Measurements from ENCODE around the gene CFTR. TPM values are rescaled to one million over a fixed set of nuclear protein-coding genes. Genes with fewer than 3 reads are reported as not detected.
A peak's percentile ranks its signal among the peaks of the same experiment; 100 is the strongest.
"Not testable (repeated sequence)": the region's sequence is repeated elsewhere in the genome, so short reads cannot be mapped to it uniquely, and the experiment has no call there.

The CFTR gene
- total RNA-seq, 1 experiment from 2014 or later = 0.72 TPM

- ATAC-seq; DNase-seq (ENCODE audit: low spot score); H3K27ac Mint-ChIP-seq; CTCF ChIA-PET; H3K27me3 Mint-ChIP-seq (ENCODE audit: low read depth); H3K9me3 Mint-ChIP-seq; POLR2A ChIA-PET; H3K4me3 Mint-ChIP-seq; H3K36me3 Mint-ChIP-seq; H3K4me1 Mint-ChIP-seq: not testable (repeated sequence)
These were observed 37.4 kb downstream of the CFTR start for GRCh38 chr7:117517194-117517593.

- TF ChIP-seq FOXK1 (CRISPR knock-in tag; IDR thresholded peaks at IDR 0.05) = no peak
These were observed 50.6 kb downstream of the CFTR start for GRCh38 chr7:117530390-117530789.

GRCh38 chr7:117531595-117532244 lies 51.9 kb downstream of the CFTR start:
- Mint-ChIP-seq H3K27me3 (ENCODE audit: low read depth) (no peaks in the 10 kb centered on the region), H3K9me3 (no peaks in the 10 kb centered on the region)
- no peak for ATAC-seq

More at GRCh38 chr7:117530390-117530789, 50.6 kb downstream of the CFTR start:
- Mint-ChIP-seq H3K27ac (0 out of 2 replicates have a peak overlapping the region, but pooled peaks have one; percentile 8), H3K4me1 (no peaks in the 10 kb centered on the region), H3K9me3 (no peaks in the 10 kb centered on the region), H3K4me3 (no peak overlapping the region), H3K36me3 (no peaks in the 10 kb centered on the region), H3K27me3 (ENCODE audit: low read depth) (no peaks in the 10 kb centered on the region)
- no peak for DNase-seq (ENCODE audit: low spot score)
- ATAC-seq = no peak
- ChIA-PET CTCF (no interaction called here), POLR2A (no interaction called here)

GRCh38 chr7:117538053-117538452 lies 58.2 kb downstream of the CFTR start:
- ChIA-PET POLR2A (no interaction called here), CTCF (no interaction called here)
- Mint-ChIP-seq H3K27me3 (ENCODE audit: low read depth) (no peaks in the 10 kb centered on the region), H3K36me3 (no peaks in the 10 kb centered on the region), H3K4me3 (no peak overlapping the region), H3K27ac (no peak overlapping the region), H3K9me3 (no peaks in the 10 kb centered on the region), H3K4me1 (no peaks in the 10 kb centered on the region)
- ATAC-seq (no peak), DNase-seq (ENCODE audit: low spot score) (no peak)
- no peak for TF ChIP-seq JAZF1 (CRISPR knock-in tag; IDR thresholded peaks at IDR 0.05)
- no peak for TF ChIP-seq STAT6 (CRISPR knock-in tag; conservative IDR thresholded peaks at IDR 0.05; ENCODE audit: low read depth)
- no peak for TF ChIP-seq IRF2 (CRISPR knock-in tag; IDR thresholded peaks at IDR 0.05; ENCODE audit: borderline replicate concordance, low read depth)
- no peak for TF ChIP-seq ATF1 (CRISPR knock-in tag; IDR thresholded peaks at IDR 0.05)
- TF ChIP-seq ZBTB43 (CRISPR knock-in tag; IDR thresholded peaks at IDR 0.05) = no peak
- no peak for TF ChIP-seq ZNF396 (CRISPR knock-in tag; IDR thresholded peaks at IDR 0.05; ENCODE audit: borderline replicate concordance)
- TF ChIP-seq USF2 (CRISPR knock-in tag; IDR thresholded peaks at IDR 0.05) = no peak
- no peak for TF ChIP-seq PREB (CRISPR knock-in tag; IDR thresholded peaks at IDR 0.05; ENCODE audit: borderline replicate concordance)
- TF ChIP-seq GTF2I (CRISPR knock-in tag; conservative IDR thresholded peaks at IDR 0.05) = no peak
- TF ChIP-seq FOXP1 (CRISPR knock-in tag; IDR thresholded peaks at IDR 0.05; ENCODE audit: borderline replicate concordance) = no peak
- TF ChIP-seq ZNF121 (CRISPR knock-in tag; IDR thresholded peaks at IDR 0.05) = no peak
- no peak for TF ChIP-seq ATF3 (CRISPR knock-in tag; conservative IDR thresholded peaks at IDR 0.05)
- TF ChIP-seq ZNF423 (CRISPR knock-in tag; IDR thresholded peaks at IDR 0.05) = no peak
- TF ChIP-seq E2F1 (CRISPR knock-in tag; IDR thresholded peaks at IDR 0.05) = no peak
- no peak for TF ChIP-seq TCF7 (CRISPR knock-in tag; IDR thresholded peaks at IDR 0.05; ENCODE audit: low read depth)
- TF ChIP-seq CREB1 (CRISPR knock-in tag; IDR thresholded peaks at IDR 0.05) = no peak

More at GRCh38 chr7:117531595-117532244, 51.9 kb downstream of the CFTR start:
- no peak for DNase-seq (ENCODE audit: low spot score)
- ChIA-PET CTCF (no interaction called here), POLR2A (no interaction called here)
- Mint-ChIP-seq H3K4me1 (no peaks in the 10 kb centered on the region), H3K4me3 (no peak overlapping the region), H3K27ac (no peak overlapping the region), H3K36me3 (no peaks in the 10 kb centered on the region)
- TF ChIP-seq TEAD1 (CRISPR knock-in tag; IDR thresholded peaks at IDR 0.05) = no peak
- no peak for TF ChIP-seq PREB (CRISPR knock-in tag; IDR thresholded peaks at IDR 0.05; ENCODE audit: borderline replicate concordance)
- TF ChIP-seq NR2C2 (CRISPR knock-in tag; IDR thresholded peaks at IDR 0.05) = no peak
